ENCODE data around the gene SSBP2.
"Not testable (repeated sequence)": the region's sequence is repeated elsewhere in the genome, so short reads cannot be mapped to it uniquely, and the experiment has no call there.

SSBP2 gene

DNA sequence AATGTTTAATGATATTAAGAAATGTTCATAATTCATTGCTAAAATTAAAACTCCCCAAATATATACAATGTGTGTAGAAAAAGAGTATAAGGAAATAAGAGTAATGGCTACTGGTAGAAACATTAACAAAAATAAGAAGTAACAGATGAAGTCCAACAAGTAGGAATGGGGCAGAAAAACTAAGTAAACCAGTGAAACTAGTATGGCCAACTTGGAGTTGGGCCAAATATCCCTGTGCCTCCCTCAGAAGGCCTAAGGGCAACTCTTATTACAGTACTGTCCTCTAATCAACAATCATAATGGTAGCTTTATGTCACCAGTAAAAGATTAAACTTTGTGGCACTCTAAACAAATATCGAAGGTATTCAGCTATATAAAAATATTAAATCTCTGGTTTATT is 93.5 kb downstream of the SSBP2 start:
- DNase-seq (ENCODE audit: low read depth): no peak

DNA sequence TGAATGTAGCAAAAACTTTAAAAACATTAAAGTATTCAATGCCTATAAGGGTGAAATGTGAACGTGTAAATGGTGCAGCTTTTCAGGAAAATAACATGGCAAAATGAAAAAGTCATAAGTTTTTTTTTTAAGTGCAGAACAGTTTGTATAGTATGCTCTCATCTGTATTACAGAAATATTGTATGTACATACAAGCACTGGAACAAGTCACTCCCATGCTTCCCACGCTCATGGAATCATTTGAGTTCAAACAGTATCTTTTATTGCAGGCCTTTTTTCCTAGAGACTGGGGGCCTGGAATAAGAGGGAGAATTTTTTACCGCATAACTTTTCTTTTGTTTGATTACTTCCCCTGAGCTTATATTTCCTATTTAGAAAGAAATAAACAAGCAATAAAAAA is 94.1 kb downstream of the SSBP2 start:
- no peak for DNase-seq (ENCODE audit: low read depth)

DNA sequence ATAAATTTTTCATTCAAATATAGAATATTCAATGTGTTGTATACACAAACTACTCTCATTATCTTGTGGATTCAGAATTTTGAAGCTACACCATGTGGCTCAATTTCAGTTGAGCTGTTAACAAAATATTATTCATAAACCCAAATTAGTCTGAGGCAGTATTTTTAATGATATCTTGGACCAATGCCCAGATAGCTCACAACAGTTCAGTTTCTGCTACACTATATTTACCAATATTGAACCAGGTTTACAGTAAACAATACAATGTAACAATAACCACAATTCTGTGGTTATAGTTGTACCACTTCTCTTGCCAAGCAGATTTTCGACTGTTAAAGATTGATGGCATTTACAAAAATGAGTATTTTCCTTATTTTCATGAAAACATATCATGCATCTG is 99.9 kb downstream of the SSBP2 start:
- no peak for DNase-seq (ENCODE audit: low read depth)

GRCh38 chr5:81646469-81646995 is 104.4 kb downstream of the SSBP2 start:
- no peak for DNase-seq (ENCODE audit: low read depth)

DNA sequence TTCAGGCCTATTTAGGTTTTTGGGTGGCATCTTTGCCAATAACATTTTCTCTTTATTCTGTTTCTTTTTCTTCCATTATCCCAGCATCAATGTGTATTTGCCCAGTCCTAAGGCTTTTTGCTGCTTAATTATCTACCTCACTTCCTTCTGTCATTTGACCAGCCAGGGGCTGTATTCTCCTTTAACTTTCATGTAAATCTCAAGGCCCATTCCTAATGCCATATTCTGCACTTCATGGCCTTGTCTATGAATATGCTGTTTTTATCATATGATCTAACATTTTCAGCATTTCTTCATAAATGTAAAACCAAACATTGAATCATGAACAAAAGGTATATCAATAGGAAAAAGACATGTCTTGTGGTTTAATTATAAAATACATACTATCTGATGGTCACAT is 108.7 kb downstream of the SSBP2 start:
- no peak for DNase-seq (ENCODE audit: low read depth)

DNA sequence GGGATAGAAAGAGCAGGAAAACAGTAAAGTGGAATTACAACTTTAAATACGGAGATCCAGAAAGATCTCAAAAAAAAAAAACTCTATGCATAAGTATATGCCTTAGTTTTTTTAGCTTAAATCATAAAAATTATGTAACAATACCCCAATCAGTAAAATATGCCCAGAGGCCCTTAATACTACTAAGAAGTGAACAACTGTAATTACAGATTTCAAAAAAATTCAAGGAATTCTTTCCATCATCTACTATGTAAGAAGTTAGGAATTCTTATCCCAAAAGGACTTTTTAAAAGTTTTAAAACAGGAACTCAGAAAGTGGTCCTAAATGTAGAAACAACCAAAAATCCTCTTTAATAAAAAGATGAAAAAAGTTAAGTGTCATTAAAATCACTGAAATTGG is 111.3 kb downstream of the SSBP2 start:
- no peak for DNase-seq (ENCODE audit: low read depth)

GRCh38 chr5:81638471-81638870 is 112.4 kb downstream of the SSBP2 start:
- no peak for DNase-seq (ENCODE audit: low read depth)

- DNase-seq (ENCODE audit: low read depth): no peak
Observed at GRCh38 chr5:81633891-81634290, 117.0 kb downstream of the SSBP2 start.

DNA sequence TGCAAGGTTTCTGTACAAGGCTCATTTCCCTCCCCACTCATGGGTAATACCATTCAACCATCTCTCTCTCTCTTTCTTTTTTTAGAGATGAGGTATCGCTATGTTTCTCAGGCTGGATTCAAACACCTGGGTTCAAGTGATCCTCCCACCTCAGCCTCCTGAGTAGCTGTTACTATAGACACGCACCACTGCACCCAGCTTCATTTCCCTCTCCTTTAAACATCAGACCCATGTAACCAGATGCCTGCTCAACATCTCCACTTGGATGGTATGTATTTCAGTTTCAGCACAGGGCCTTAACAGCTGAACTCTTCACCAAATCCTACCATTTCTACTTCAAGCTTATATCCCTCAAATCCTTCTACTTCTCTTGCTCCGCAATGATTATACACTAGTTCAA is 117.4 kb downstream of the SSBP2 start:
- DNase-seq (ENCODE audit: low read depth): no peak

GRCh38 chr5:81632679-81633078 is 118.2 kb downstream of the SSBP2 start:
- no peak for DNase-seq (ENCODE audit: low read depth)

- no peak for DNase-seq (ENCODE audit: low read depth)
Observed at GRCh38 chr5:81631621-81632020, 119.3 kb downstream of the SSBP2 start.

- DNase-seq (ENCODE audit: low read depth): no peak
Observed at GRCh38 chr5:81631124-81631523, 119.8 kb downstream of the SSBP2 start.

- DNase-seq (ENCODE audit: low read depth): no peak
Observed at GRCh38 chr5:81630684-81631083, 120.2 kb downstream of the SSBP2 start.

- no peak for DNase-seq (ENCODE audit: low read depth)
Observed at GRCh38 chr5:81629986-81630385, 120.9 kb downstream of the SSBP2 start.

DNA sequence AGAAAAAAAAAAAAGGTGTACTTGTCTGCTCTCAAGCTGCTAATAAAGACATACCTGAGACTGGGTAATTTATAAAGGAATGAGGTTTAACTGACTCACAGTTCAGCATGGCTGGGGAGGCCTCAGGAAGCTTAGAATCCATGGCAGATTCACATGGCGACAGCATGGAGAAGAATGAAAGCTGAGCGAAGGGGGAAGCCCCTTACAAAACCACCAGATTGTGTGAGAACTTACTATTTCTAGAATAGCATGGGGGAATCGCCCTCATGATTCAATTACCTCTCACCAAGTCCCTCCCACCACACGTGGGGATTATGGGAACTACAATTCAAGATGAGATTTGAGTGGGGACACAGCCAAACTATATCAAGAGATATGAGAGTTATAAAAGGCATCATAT is 122.8 kb downstream of the SSBP2 start:
- DNase-seq (ENCODE audit: low read depth): not testable (repeated sequence)

GRCh38 chr5:81626524-81626923 is 124.4 kb downstream of the SSBP2 start:
- no peak for DNase-seq (ENCODE audit: low read depth)

DNA sequence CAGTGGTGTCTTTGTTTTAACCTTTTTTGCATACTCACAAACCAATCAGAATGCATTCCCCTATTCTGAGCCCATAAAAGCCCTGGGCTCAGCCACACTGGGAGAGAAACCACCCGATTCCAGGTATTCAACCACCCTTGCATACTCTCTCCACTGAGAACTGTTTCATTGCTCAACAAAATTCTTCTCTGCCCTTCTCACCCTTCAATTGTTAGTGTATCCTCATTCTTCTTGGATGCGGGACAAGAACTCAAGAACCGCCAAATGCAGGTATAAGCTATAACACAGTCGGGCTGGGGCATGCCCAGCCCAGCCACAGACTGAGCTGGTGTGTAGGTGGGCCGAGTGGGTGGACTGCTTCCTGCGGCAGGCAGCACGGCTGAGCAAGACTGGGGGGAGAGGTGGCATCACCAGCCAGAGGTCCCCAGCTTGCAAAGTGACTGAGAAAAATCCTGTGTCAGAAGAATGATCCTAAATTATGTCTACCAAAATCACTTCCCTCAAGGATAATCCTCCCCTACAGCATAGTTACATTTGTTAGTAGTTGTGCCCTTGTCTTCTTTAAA is 141.0 kb downstream of the SSBP2 start:
- no peak for DNase-seq (ENCODE audit: low read depth)

GRCh38 chr5:81608976-81609375 is 141.9 kb downstream of the SSBP2 start:
- DNase-seq (ENCODE audit: low read depth): no peak

DNA sequence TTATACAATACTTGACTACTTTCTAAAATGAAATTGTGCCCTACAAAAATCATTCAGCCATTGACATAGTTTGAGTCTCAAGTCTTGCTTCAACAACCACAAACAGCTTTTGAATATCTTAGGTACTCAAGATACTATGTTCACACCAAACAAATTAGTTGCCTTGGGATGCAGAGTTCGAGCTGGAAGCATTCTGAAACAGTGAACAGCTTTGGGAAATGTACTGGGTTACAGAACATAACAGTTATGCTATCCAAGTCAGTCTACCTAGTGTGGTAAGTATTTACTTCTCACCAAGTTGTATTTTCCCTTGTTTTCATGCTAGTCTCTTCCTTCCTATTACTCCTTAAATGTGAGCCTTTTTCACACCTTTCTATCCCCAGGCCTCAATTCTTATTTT is 143.2 kb downstream of the SSBP2 start:
- DNase-seq (ENCODE audit: low read depth): no peak

DNA sequence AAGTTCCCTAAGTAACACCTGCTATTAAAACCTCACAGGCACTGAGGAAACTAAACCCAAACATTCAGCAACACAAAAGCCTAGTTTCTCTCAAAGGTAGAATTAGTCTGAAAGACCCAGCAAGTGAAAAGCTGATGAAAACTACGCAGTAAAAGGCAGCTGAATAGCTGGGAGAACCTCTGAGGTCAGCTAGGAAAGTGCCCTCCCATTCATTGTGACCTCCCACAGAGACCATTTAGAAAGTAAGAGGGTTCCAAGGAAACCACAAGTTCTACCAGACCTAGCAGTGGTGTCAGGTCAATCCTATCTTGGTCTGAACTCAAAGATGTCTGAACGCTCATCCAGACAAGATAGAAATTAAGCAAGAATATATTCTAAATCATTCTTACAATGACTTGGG is 144.7 kb downstream of the SSBP2 start:
- no peak for DNase-seq (ENCODE audit: low read depth)

DNA sequence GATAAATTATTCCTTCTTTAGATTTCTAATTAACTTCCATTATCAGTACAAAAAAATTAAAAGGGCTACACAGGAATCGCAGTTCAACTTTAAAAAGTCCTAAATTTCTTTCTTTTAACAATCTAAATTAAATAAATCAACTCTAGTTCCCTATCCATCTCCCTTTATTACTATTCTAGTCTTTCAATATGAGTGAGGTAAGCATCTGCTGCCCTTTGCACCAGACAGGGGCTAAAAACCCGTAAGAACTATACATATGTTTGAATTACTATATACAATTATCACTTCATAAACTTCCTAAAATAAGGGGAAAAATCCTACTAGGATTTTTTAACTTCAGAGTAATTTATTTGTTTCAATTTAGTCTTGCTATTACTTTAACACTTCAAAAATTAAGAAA is 145.6 kb downstream of the SSBP2 start:
- DNase-seq (ENCODE audit: low read depth): no peak

DNA sequence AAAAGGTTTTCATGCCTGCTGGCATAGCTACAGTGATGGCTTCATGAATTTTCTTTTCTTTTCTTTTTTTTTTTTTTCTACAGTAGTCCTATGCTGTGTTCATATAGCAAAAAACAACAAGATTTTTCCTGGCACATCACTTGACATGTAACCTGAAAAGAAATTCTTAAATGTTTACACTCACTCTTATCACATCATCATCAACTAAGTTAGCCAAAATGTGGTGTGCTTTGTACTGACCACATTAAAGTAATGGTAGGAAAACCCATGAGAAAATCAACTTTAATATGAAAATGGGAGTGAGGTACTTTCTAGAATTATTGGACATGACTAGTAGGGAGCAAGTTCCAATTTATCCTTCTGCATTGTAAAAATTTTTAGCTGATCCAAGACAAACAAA is 146.7 kb downstream of the SSBP2 start:
- no peak for DNase-seq (ENCODE audit: low read depth)

DNA sequence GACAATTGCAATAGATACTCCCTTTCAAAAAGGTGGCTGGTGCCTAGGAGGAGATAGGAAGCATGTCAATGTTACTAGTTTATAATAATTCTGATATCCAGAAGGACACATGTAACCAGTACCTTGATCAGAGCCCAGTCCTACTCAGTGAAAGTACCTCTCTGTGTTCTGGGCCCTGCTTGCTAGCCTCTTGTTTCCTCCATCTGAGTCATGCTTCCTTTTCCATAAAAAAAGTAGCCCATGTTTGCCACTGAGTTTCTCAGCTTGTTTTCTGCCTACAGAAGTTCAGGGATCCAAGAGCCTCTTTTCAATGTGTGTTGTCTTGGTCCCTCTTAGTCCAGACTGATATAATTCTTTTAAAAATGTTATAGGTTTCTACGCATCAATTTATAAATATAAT is 149.0 kb downstream of the SSBP2 start:
- no peak for DNase-seq (ENCODE audit: low read depth)

DNA sequence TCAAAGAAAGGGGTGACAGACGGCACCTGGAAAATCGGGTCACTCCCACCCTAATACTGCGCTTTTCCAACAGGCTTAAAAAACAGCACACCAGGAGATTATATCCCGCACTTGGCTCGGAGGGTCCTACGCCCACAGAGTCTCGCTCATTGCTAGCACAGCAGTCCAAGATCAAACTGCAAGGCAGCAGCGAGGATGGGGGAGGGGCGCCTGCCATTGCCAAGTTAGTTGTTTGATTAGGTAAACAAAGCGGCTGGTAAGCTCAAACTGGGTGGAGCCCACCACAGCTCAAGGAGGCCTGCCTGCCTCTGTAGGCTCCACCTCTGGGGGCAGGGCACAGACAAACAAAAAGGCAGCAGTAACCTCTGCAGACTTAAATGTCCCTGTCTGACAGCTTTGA is 158.8 kb downstream of the SSBP2 start:
- not testable (repeated sequence) for DNase-seq (ENCODE audit: low read depth)
